Ishikawa (cell line): ENCODE measurements around the gene KCNN4.

ENCODE experiments used
- EP300 ChIP-seq: IDR thresholded peaks from 2 replicates; pipeline ENCODE4 v1.6.1; 2012; ENCODE audit warnings: borderline replicate concordance
- FOXM1 ChIP-seq: IDR thresholded peaks from 2 replicates; pipeline ENCODE4 v1.6.1; 2012; ENCODE audit warnings: low read depth, borderline replicate concordance
- TAF1 ChIP-seq: IDR thresholded peaks from 2 replicates; pipeline ENCODE4 v1.6.1; 2012; ENCODE audit warnings: low read depth, mild to moderate bottlenecking
- YY1 ChIP-seq: IDR thresholded peaks from 2 replicates; pipeline ENCODE4 v1.6.1; 2012; ENCODE audit warnings: low read depth
- ZBTB7A ChIP-seq: IDR thresholded peaks from 2 replicates; pipeline ENCODE4 v1.6.1; 2012; ENCODE audit warnings: low read depth
- TF ChIP-seq, protein P1 (sequence below): IDR thresholded peaks from 2 replicates; pipeline ENCODE4 v1.6.1; 2012

DNA sequence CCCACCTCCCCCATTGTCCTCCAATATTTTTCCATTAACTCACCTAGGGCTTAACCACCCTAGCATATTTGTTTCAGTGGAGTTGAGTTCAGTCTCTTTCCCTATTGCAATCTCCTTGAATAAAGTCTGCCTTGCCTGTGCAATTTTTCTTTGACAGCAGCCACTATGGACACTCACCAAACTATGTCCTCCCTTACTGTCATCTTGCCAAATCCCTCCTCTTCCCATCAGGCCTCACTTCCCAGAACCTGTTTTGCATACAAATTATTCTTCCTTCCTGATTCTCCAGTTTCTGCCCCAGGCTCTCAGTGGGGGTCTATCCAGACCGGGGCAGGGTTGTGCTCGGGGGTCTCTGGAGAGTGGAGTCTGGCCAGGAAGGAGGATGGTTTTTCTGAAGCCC lies 23.7 kb upstream of the KCNN4 start:
- TF ChIP-seq YY1 (no peak), TAF1 (no peak), EP300 (no peak), ZBTB7A (no peak), FOXM1 (no peak)
- TF ChIP-seq, protein P1, sequence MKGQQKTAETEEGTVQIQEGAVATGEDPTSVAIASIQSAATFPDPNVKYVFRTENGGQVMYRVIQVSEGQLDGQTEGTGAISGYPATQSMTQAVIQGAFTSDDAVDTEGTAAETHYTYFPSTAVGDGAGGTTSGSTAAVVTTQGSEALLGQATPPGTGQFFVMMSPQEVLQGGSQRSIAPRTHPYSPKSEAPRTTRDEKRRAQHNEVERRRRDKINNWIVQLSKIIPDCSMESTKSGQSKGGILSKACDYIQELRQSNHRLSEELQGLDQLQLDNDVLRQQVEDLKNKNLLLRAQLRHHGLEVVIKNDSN, result no peak
